HG03565 (cell line): ENCODE data around the gene TNFSF10.
"Not testable (repeated sequence)": the region's sequence is repeated elsewhere in the genome, so short reads cannot be mapped to it uniquely, and the experiment has no call there.

Experiments
- ATAC-seq: cut with Tn5 transposase; IDR thresholded peaks from one replicate; pipeline ENCODE4 v1.9.1; 2021; ENCODE audit warnings: mild to moderate bottlenecking, moderate library complexity; ENCODE audit not compliant: unreplicated experiment

TNFSF10 gene

GRCh38 chr3:172544404-172544803 lies 21.2 kb upstream of the TNFSF10 start:
- ATAC-seq: no peak

GRCh38 chr3:172543884-172544283 lies 20.7 kb upstream of the TNFSF10 start:
- no peak for ATAC-seq

- ATAC-seq: no peak
Observed at GRCh38 chr3:172543419-172543818, 20.2 kb upstream of the TNFSF10 start.

- ATAC-seq: no peak
Observed at GRCh38 chr3:172542999-172543398, 19.8 kb upstream of the TNFSF10 start.

GRCh38 chr3:172541945-172542488 lies 18.8 kb upstream of the TNFSF10 start:
- no peak for ATAC-seq

GRCh38 chr3:172540049-172540448 lies 16.8 kb upstream of the TNFSF10 start:
- ATAC-seq: no peak

- no peak for ATAC-seq
Observed at GRCh38 chr3:172539273-172539672, 16.0 kb upstream of the TNFSF10 start.

- ATAC-seq: no peak
Observed at GRCh38 chr3:172538368-172539151, 15.3 kb upstream of the TNFSF10 start.

GRCh38 chr3:172537507-172538158 lies 14.4 kb upstream of the TNFSF10 start:
- no peak for ATAC-seq

GRCh38 chr3:172536993-172537419 lies 13.8 kb upstream of the TNFSF10 start:
- no peak for ATAC-seq

- ATAC-seq: no peak
Observed at GRCh38 chr3:172536505-172536904, 13.3 kb upstream of the TNFSF10 start.

GRCh38 chr3:172530566-172530965 lies 7.3 kb upstream of the TNFSF10 start:
- no peak for ATAC-seq

GRCh38 chr3:172530101-172530561 lies 6.9 kb upstream of the TNFSF10 start:
- ATAC-seq: no peak

GRCh38 chr3:172528677-172529076 lies 5.4 kb upstream of the TNFSF10 start:
- ATAC-seq: no peak

GRCh38 chr3:172527306-172527705 lies 4.1 kb upstream of the TNFSF10 start:
- ATAC-seq: no peak

- no peak for ATAC-seq
Observed at GRCh38 chr3:172525116-172525613, 1.9 kb upstream of the TNFSF10 start.

- ATAC-seq: no peak
Observed at GRCh38 chr3:172524611-172525010, 1.4 kb upstream of the TNFSF10 start.

GRCh38 chr3:172521837-172522726 lies 1.1 kb downstream of the TNFSF10 start:
- not testable (repeated sequence) for ATAC-seq

- ATAC-seq: peak; percentile 63
Observed at GRCh38 chr3:172520301-172520831, 2.9 kb downstream of the TNFSF10 start.

- ATAC-seq: no peak
Observed at GRCh38 chr3:172519740-172520139, 3.5 kb downstream of the TNFSF10 start.
